ENCODE measurements around the gene ATL3. TPM values are rescaled to one million over a fixed set of nuclear protein-coding genes. Genes with fewer than 3 reads are reported as not detected.

The ATL3 gene
- 10.4 TPM for polyA plus RNA-seq (2013, experiment 1 of 2)
- 9.4 TPM for polyA plus RNA-seq (2013, experiment 2 of 2)

GRCh38 chr11:63671322-63672155 is at the start of gene ATL3:
Gene ATL3 (minus strand): TSS chr11:63671376. CDS start chr11:63671335, 41 bp downstream.
- Histone ChIP-seq H3K4me3 (ENCODE audit: extremely low read depth, insufficient read depth, low read length, poor library complexity, severe bottlenecking) (peak within 1 kb of the TSS; percentile 66), H3K36me3 (ENCODE audit: control insufficient read depth, insufficient read depth, low read length) (peaks cover 6% of the 10 kb centered on the region), H3K4me1 (ENCODE audit: control insufficient read depth, insufficient read depth, low read length, poor library complexity, severe bottlenecking) (peaks cover 14% of the 10 kb centered on the region), H3K9me3 (ENCODE audit: control insufficient read depth, low read length) (no peaks in the 10 kb centered on the region), H3K27ac (ENCODE audit: low read depth, low read length, severe bottlenecking) (peak within 1 kb of the TSS; percentile 59)
- 12 to 13% methylated on average over 66 to 69 of the region's 69 CpGs for WGBS, 2 experiments (ENCODE audit: insufficient coverage in 2 of 2)

GRCh38 chr11:63720611-63721010 is 49.4 kb upstream of the ATL3 start:
- no peak overlapping the region for H3K4me3 ChIP-seq (ENCODE audit: extremely low read depth, insufficient read depth, low read length, poor library complexity, severe bottlenecking)
- no peak overlapping the region for H3K27ac ChIP-seq (ENCODE audit: low read depth, low read length, severe bottlenecking)
- H3K9me3 ChIP-seq (ENCODE audit: control insufficient read depth, low read length), result no peaks in the 10 kb centered on the region
- no peaks in the 10 kb centered on the region for H3K4me1 ChIP-seq (ENCODE audit: control insufficient read depth, insufficient read depth, low read length, poor library complexity, severe bottlenecking)
- 95 to 100% methylated on average over 3 of the region's 3 CpGs for WGBS, 2 experiments (ENCODE audit: insufficient coverage in 2 of 2)
- H3K36me3 ChIP-seq (ENCODE audit: control insufficient read depth, insufficient read depth, low read length), result peaks cover 5% of the 10 kb centered on the region

- Histone ChIP-seq H3K4me1 (ENCODE audit: control insufficient read depth, insufficient read depth, low read length, poor library complexity, severe bottlenecking) (no peaks in the 10 kb centered on the region), H3K4me3 (ENCODE audit: extremely low read depth, insufficient read depth, low read length, poor library complexity, severe bottlenecking) (no peak overlapping the region), H3K9me3 (ENCODE audit: control insufficient read depth, low read length) (no peaks in the 10 kb centered on the region), H3K27ac (ENCODE audit: low read depth, low read length, severe bottlenecking) (no peak overlapping the region), H3K36me3 (ENCODE audit: control insufficient read depth, insufficient read depth, low read length) (peaks cover 9% of the 10 kb centered on the region)
- WGBS, 2 experiments (ENCODE audit: insufficient coverage in 2 of 2), result 92% methylated on average over 2 of the region's 2 CpGs; no CpG with 5 or more reads in 1 of the 2 experiments
Observed at GRCh38 chr11:63719987-63720386, 48.8 kb upstream of the ATL3 start.

- WGBS, 2 experiments (ENCODE audit: insufficient coverage in 2 of 2), result 88 to 91% methylated on average over 1 of the region's 1 CpG
- no peak overlapping the region for H3K27ac ChIP-seq (ENCODE audit: low read depth, low read length, severe bottlenecking)
- H3K9me3 ChIP-seq (ENCODE audit: control insufficient read depth, low read length), result no peaks in the 10 kb centered on the region
- H3K4me1 ChIP-seq (ENCODE audit: control insufficient read depth, insufficient read depth, low read length, poor library complexity, severe bottlenecking), result no peaks in the 10 kb centered on the region
- H3K36me3 ChIP-seq (ENCODE audit: control insufficient read depth, insufficient read depth, low read length), result peaks cover 16% of the 10 kb centered on the region
- no peak overlapping the region for H3K4me3 ChIP-seq (ENCODE audit: extremely low read depth, insufficient read depth, low read length, poor library complexity, severe bottlenecking)
Observed at GRCh38 chr11:63719001-63719400, 47.8 kb upstream of the ATL3 start.

- no peaks in the 10 kb centered on the region for H3K9me3 ChIP-seq (ENCODE audit: control insufficient read depth, low read length)
- peaks cover 16% of the 10 kb centered on the region for H3K36me3 ChIP-seq (ENCODE audit: control insufficient read depth, insufficient read depth, low read length)
- H3K4me3 ChIP-seq (ENCODE audit: extremely low read depth, insufficient read depth, low read length, poor library complexity, severe bottlenecking), result no peak overlapping the region
- no peak overlapping the region for H3K27ac ChIP-seq (ENCODE audit: low read depth, low read length, severe bottlenecking)
- H3K4me1 ChIP-seq (ENCODE audit: control insufficient read depth, insufficient read depth, low read length, poor library complexity, severe bottlenecking), result no peaks in the 10 kb centered on the region
Observed at GRCh38 chr11:63716046-63716445, 44.9 kb upstream of the ATL3 start.

GRCh38 chr11:63713766-63714165 is 42.6 kb upstream of the ATL3 start:
- Histone ChIP-seq H3K36me3 (ENCODE audit: control insufficient read depth, insufficient read depth, low read length) (peaks cover 11% of the 10 kb centered on the region), H3K4me3 (ENCODE audit: extremely low read depth, insufficient read depth, low read length, poor library complexity, severe bottlenecking) (no peak overlapping the region), H3K9me3 (ENCODE audit: control insufficient read depth, low read length) (no peaks in the 10 kb centered on the region), H3K27ac (ENCODE audit: low read depth, low read length, severe bottlenecking) (no peak overlapping the region), H3K4me1 (ENCODE audit: control insufficient read depth, insufficient read depth, low read length, poor library complexity, severe bottlenecking) (peaks cover 20% of the 10 kb centered on the region)
- WGBS, 2 experiments (ENCODE audit: insufficient coverage in 2 of 2), result no CpG with 5 or more reads among the region's 2 CpGs

- H3K4me1 ChIP-seq (ENCODE audit: control insufficient read depth, insufficient read depth, low read length, poor library complexity, severe bottlenecking), result peaks cover 21% of the 10 kb centered on the region
- H3K27ac ChIP-seq (ENCODE audit: low read depth, low read length, severe bottlenecking), result no peak overlapping the region
- 86 to 100% methylated on average over 1 to 4 of the region's 6 CpGs for WGBS, 2 experiments (ENCODE audit: insufficient coverage in 2 of 2)
- no peak overlapping the region for H3K4me3 ChIP-seq (ENCODE audit: extremely low read depth, insufficient read depth, low read length, poor library complexity, severe bottlenecking)
- H3K36me3 ChIP-seq (ENCODE audit: control insufficient read depth, insufficient read depth, low read length), result peaks cover 11% of the 10 kb centered on the region
- H3K9me3 ChIP-seq (ENCODE audit: control insufficient read depth, low read length), result no peaks in the 10 kb centered on the region
Observed at GRCh38 chr11:63711838-63712237, 40.7 kb upstream of the ATL3 start.

- H3K9me3 ChIP-seq (ENCODE audit: control insufficient read depth, low read length), result no peaks in the 10 kb centered on the region
- no peak overlapping the region for H3K4me3 ChIP-seq (ENCODE audit: extremely low read depth, insufficient read depth, low read length, poor library complexity, severe bottlenecking)
- 85 to 97% methylated on average over 7 to 9 of the region's 11 CpGs for WGBS, 2 experiments (ENCODE audit: insufficient coverage in 2 of 2)
Observed at GRCh38 chr11:63710476-63711217, 39.5 kb upstream of the ATL3 start.

GRCh38 chr11:63709336-63709884 is 38.2 kb upstream of the ATL3 start:
- Histone ChIP-seq H3K9me3 (ENCODE audit: control insufficient read depth, low read length) (no peaks in the 10 kb centered on the region), H3K36me3 (ENCODE audit: control insufficient read depth, insufficient read depth, low read length) (peaks cover 1% of the 10 kb centered on the region), H3K4me3 (ENCODE audit: extremely low read depth, insufficient read depth, low read length, poor library complexity, severe bottlenecking) (no peak overlapping the region), H3K27ac (ENCODE audit: low read depth, low read length, severe bottlenecking) (no peak overlapping the region), H3K4me1 (ENCODE audit: control insufficient read depth, insufficient read depth, low read length, poor library complexity, severe bottlenecking) (peaks cover 21% of the 10 kb centered on the region)
- 88 to 100% methylated on average over 1 of the region's 3 CpGs for WGBS, 2 experiments (ENCODE audit: insufficient coverage in 2 of 2)

More at GRCh38 chr11:63710476-63711217, 39.5 kb upstream of the ATL3 start:
- Histone ChIP-seq H3K4me1 (ENCODE audit: control insufficient read depth, insufficient read depth, low read length, poor library complexity, severe bottlenecking) (peaks cover 21% of the 10 kb centered on the region), H3K27ac (ENCODE audit: low read depth, low read length, severe bottlenecking) (peak overlapping the region; percentile 55), H3K36me3 (ENCODE audit: control insufficient read depth, insufficient read depth, low read length) (peaks cover 11% of the 10 kb centered on the region)

- Histone ChIP-seq H3K27ac (ENCODE audit: low read depth, low read length, severe bottlenecking) (no peak overlapping the region), H3K36me3 (ENCODE audit: control insufficient read depth, insufficient read depth, low read length) (no peaks in the 10 kb centered on the region), H3K9me3 (ENCODE audit: control insufficient read depth, low read length) (no peaks in the 10 kb centered on the region), H3K4me1 (ENCODE audit: control insufficient read depth, insufficient read depth, low read length, poor library complexity, severe bottlenecking) (peaks cover 21% of the 10 kb centered on the region), H3K4me3 (ENCODE audit: extremely low read depth, insufficient read depth, low read length, poor library complexity, severe bottlenecking) (no peak overlapping the region)
- WGBS, 2 experiments (ENCODE audit: insufficient coverage in 2 of 2), result no CpG with 5 or more reads among the region's 1 CpG
Observed at GRCh38 chr11:63708764-63709163, 37.6 kb upstream of the ATL3 start.

All from mesodermal cell (in vitro differentiated cells).